Fibroblast of lung (primary cell): Measurements from ENCODE around the gene ZFR. TPM values are rescaled to one million over a fixed set of nuclear protein-coding genes. Genes with fewer than 3 reads are reported as not detected.

Source experiments
- DNase-seq, 2 donors: peaks; one replicate each; pipeline versions ENCODE4 v3.0.0 to v3.0.0-alpha.2; 2010; ENCODE audit warnings: low read depth in 2 of 2
- H2AFZ ChIP-seq: 2 replicates; pipeline ENCODE4 v1.5.1; 2012; ENCODE audit warnings: low read length, control low read depth, inconsistent platforms
- H3K27ac ChIP-seq: 2 replicates; pipeline ENCODE4 v1.5.1; 2011; ENCODE audit warnings: low read length, control low read depth; ENCODE audit not compliant: insufficient read depth
- H3K27me3 ChIP-seq: 2 replicates; pipeline ENCODE4 v1.5.1; 2011; ENCODE audit warnings: mild to moderate bottlenecking, low read length; ENCODE audit not compliant: control insufficient read depth, insufficient read depth
- H3K36me3 ChIP-seq: 2 replicates; pipeline ENCODE4 v1.5.1; 2011; ENCODE audit warnings: low read length; ENCODE audit not compliant: control insufficient read depth, insufficient read depth
- H3K4me1 ChIP-seq: 2 replicates; pipeline ENCODE4 v1.5.1; 2011; ENCODE audit warnings: low read length; ENCODE audit not compliant: control insufficient read depth, insufficient read depth; ENCODE audit errors: extremely low read depth
- H3K4me2 ChIP-seq: 2 replicates; pipeline ENCODE4 v1.5.1; 2011; ENCODE audit warnings: low read length, control low read depth; ENCODE audit not compliant: insufficient read depth; ENCODE audit errors: extremely low read depth
- H3K4me3 ChIP-seq, 4 experiments: fragments of 200-600 bp in 1 of 4; sonication (generic) in 1 of 4; replicated peaks in 1 of 4; 2 replicates each; pipeline ENCODE4 v1.5.1; 2011 to 2016; ENCODE audit warnings: low read length in 4 of 4, low read depth in 3 of 4, mild to moderate bottlenecking in 3 of 4, control low read depth in 2 of 4, inconsistent platforms in 1 of 4, mixed read lengths in 1 of 4; ENCODE audit not compliant: insufficient read depth in 1 of 4; ENCODE audit errors: control extremely low read depth in 1 of 4
- H3K79me2 ChIP-seq: 2 replicates; pipeline ENCODE4 v1.5.1; 2012; ENCODE audit warnings: mild to moderate bottlenecking, low read length, inconsistent platforms; ENCODE audit not compliant: control insufficient read depth, insufficient read depth
- H3K9ac ChIP-seq: 2 replicates; pipeline ENCODE4 v1.5.1; 2011; ENCODE audit warnings: mild to moderate bottlenecking, low read length, control low read depth; ENCODE audit not compliant: insufficient read depth
- H3K9me3 ChIP-seq: 2 replicates; pipeline ENCODE4 v1.5.1; 2012; ENCODE audit warnings: low read depth, low read length; ENCODE audit not compliant: control insufficient read depth, insufficient read depth
- H4K20me1 ChIP-seq: 2 replicates; pipeline ENCODE4 v1.5.1; 2011; ENCODE audit warnings: low read length; ENCODE audit not compliant: control insufficient read depth, insufficient read depth; ENCODE audit errors: extremely low read depth
- CTCF ChIP-seq, 2 donors: IDR thresholded peaks in 1 of 2; conservative IDR thresholded peaks in 1 of 2; 1 replicate in 1 of 2; 2 replicates in 1 of 2; pipeline ENCODE4 v1.5.1; 2011 to 2012; ENCODE audit warnings: low read length in 2 of 2, control low read depth in 1 of 2, inconsistent platforms in 1 of 2, low read depth in 1 of 2, mild to moderate bottlenecking in 1 of 2
- EZH2 ChIP-seq: IDR thresholded peaks from 2 replicates; pipeline ENCODE4 v1.5.1; 2012; ENCODE audit warnings: low read length, control low read depth, mild to moderate bottlenecking; ENCODE audit errors: missing control alignments
- polyA minus RNA-seq: library from RNA; depleted of rRNA, polyadenylated mRNA; stranded (reverse); fragments of >200 nt; gene quantifications from 2 replicates; pipeline ENCODE4 v1.2.3, GENCODE V29; 2011; ENCODE audit warnings: low replicate concordance
- polyA plus RNA-seq, 2 donors: library from polyadenylated mRNA; depleted of rRNA in 1 of 2; stranded (reverse) in 1 of 2; unstranded in 1 of 2; fragments of >200 nt; gene quantifications; 2 replicates each; pipeline ENCODE4 v1.2.1, GENCODE V29; 2011 to 2012; ENCODE audit warnings: missing spikeins in 1 of 2
- total RNA-seq: library from RNA; depleted of rRNA; stranded (reverse); fragments of >200 nt; gene quantifications from 2 replicates; pipeline ENCODE4 v1.2.1, GENCODE V29; 2014

The ZFR gene
- total RNA-seq (78.6 and 113 TPM in 2 replicates), polyA plus RNA-seq (56.8 and 65.4 TPM in 2 replicates), polyA minus RNA-seq (134 and 153 TPM in 2 replicates)
- polyA plus RNA-seq (2012), result 42.5 and 47.2 TPM in 2 replicates

- H3K4me1 ChIP-seq, result peaks cover 2% of the 10 kb centered on the region
- H3K27me3 ChIP-seq, result no peaks in the 10 kb centered on the region
- peak within 1 kb of the TSS; percentile 94 for H3K9ac ChIP-seq
- TF ChIP-seq CTCF (conservative IDR thresholded peaks at IDR 0.05 in 1 of 2, IDR thresholded peaks at IDR 0.05 in 1 of 2; ENCODE audit: low read depth in 1 of 2, low read length in 2 of 2) (no peak), EZH2 (no peak)
- peak; percentile 79 to 86 for DNase-seq
- H3K27ac ChIP-seq, result peak within 1 kb of the TSS; percentile 93
- peak within 1 kb of the TSS; percentile 81 to 86 (median 82) for H3K4me3 ChIP-seq
- H3K36me3 ChIP-seq, result no peaks in the 10 kb centered on the region
- peak within 1 kb of the TSS; percentile 53 for H2AFZ ChIP-seq
- no peaks in the 10 kb centered on the region for H3K9me3 ChIP-seq
- H3K79me2 ChIP-seq, result peaks cover 44% of the 10 kb centered on the region
- H3K4me2 ChIP-seq, result peak within 1 kb of the TSS; percentile 55
- H4K20me1 ChIP-seq, result peaks cover 2% of the 10 kb centered on the region
Measured at GRCh38 chr5:32444431-32445286, at the start of gene ZFR. Gene ZFR, minus strand, starts transcription at chr5:32444740. Its CDS starts 82 bp downstream, at chr5:32444658.

- H3K4me2 ChIP-seq, result no peak overlapping the region
- H3K79me2 ChIP-seq, result no peaks in the 10 kb centered on the region
- H3K4me3 ChIP-seq, result no peak overlapping the region
- H3K4me1 ChIP-seq, result peaks cover 4% of the 10 kb centered on the region
- H3K27ac ChIP-seq, result no peak overlapping the region
- TF ChIP-seq CTCF (conservative IDR thresholded peaks at IDR 0.05 in 1 of 2, IDR thresholded peaks at IDR 0.05 in 1 of 2; ENCODE audit: low read depth in 1 of 2, low read length in 2 of 2) (no peak), EZH2 (no peak)
- no peaks in the 10 kb centered on the region for H3K9me3 ChIP-seq
- no peak for DNase-seq
- H3K9ac ChIP-seq, result no peak overlapping the region
- no peaks in the 10 kb centered on the region for H4K20me1 ChIP-seq
- no peak overlapping the region for H2AFZ ChIP-seq
- H3K27me3 ChIP-seq, result peaks cover 2% of the 10 kb centered on the region
- H3K36me3 ChIP-seq, result no peaks in the 10 kb centered on the region
Measured at GRCh38 chr5:32490972-32491557, 46.5 kb upstream of the ZFR start.

- Histone ChIP-seq H3K9ac (no peak overlapping the region), H3K4me2 (peak overlapping the region; percentile 71), H3K79me2 (no peaks in the 10 kb centered on the region), H3K27ac (no peak overlapping the region), H3K4me3 (no peak overlapping the region), H3K4me1 (peaks cover 4% of the 10 kb centered on the region), H3K36me3 (no peaks in the 10 kb centered on the region), H4K20me1 (no peaks in the 10 kb centered on the region), H3K27me3 (peaks cover 2% of the 10 kb centered on the region), H2AFZ (no peak overlapping the region), H3K9me3 (no peaks in the 10 kb centered on the region)
- TF ChIP-seq EZH2 (no peak), CTCF (conservative IDR thresholded peaks at IDR 0.05 in 1 of 2, IDR thresholded peaks at IDR 0.05 in 1 of 2; ENCODE audit: low read depth in 1 of 2, low read length in 2 of 2) (peak; percentile 71 to 78)
- peak; percentile 80 to 90 for DNase-seq
Measured at GRCh38 chr5:32489791-32490562, 45.4 kb upstream of the ZFR start.
